DMS153 treated with DMSO at 0.1 percent for 48 hours (cell line): ENCODE results near the gene FAM47E.

Experiments
- DNase-seq: peaks from one replicate; lab custom pipeline; 2025; ENCODE audit not compliant: unreplicated experiment; lab: John Stamatoyannopoulos, UW

Gene FAM47E

GRCh38 chr4:76300012-76300411 is 48.5 kb downstream of the FAM47E start:
- no peak for DNase-seq

GRCh38 chr4:76301068-76301774 is 49.7 kb downstream of the FAM47E start:
- DNase-seq, result peak; percentile 34

GRCh38 chr4:76301775-76302162 is 50.2 kb downstream of the FAM47E start:
- DNase-seq, result no peak

GRCh38 chr4:76302826-76303438 is 51.4 kb downstream of the FAM47E start:
- no peak for DNase-seq

GRCh38 chr4:76305033-76305687 is 53.6 kb downstream of the FAM47E start:
- no peak for DNase-seq

- DNase-seq, result peak; percentile 24
Measured at GRCh38 chr4:76305971-76306881, 54.7 kb downstream of the FAM47E start, which contains the start of gene STBD1. STBD1 (plus strand) TSS chr4:76306733; CDS start chr4:76306770, 37 bp downstream.

GRCh38 chr4:76306882-76307659 is 55.5 kb downstream of the FAM47E start:
- peak; percentile 16 for DNase-seq

GRCh38 chr4:76307660-76308014 is 56.1 kb downstream of the FAM47E start:
- no peak for DNase-seq

GRCh38 chr4:76308548-76308947 is 57.0 kb downstream of the FAM47E start:
- DNase-seq, result no peak

- no peak for DNase-seq
Measured at GRCh38 chr4:76309939-76310550, 58.5 kb downstream of the FAM47E start.

GRCh38 chr4:76310683-76311082 is 59.2 kb downstream of the FAM47E start:
- DNase-seq, result no peak

- DNase-seq, result no peak
Measured at GRCh38 chr4:76311896-76312331, 60.4 kb downstream of the FAM47E start.

GRCh38 chr4:76312457-76312856 is 60.9 kb downstream of the FAM47E start:
- no peak for DNase-seq

GRCh38 chr4:76313547-76313946 is 62.0 kb downstream of the FAM47E start:
- no peak for DNase-seq

- DNase-seq, result no peak
Measured at GRCh38 chr4:76315267-76315918, 63.9 kb downstream of the FAM47E start.

- DNase-seq, result no peak
Measured at GRCh38 chr4:76316131-76316530, 64.6 kb downstream of the FAM47E start.

GRCh38 chr4:76322236-76322635 is 70.7 kb downstream of the FAM47E start:
- DNase-seq, result no peak

- DNase-seq, result no peak
Measured at GRCh38 chr4:76325072-76325471, 73.6 kb downstream of the FAM47E start.

- no peak for DNase-seq
Measured at GRCh38 chr4:76326515-76326914, 75.0 kb downstream of the FAM47E start.
